ENCODE measurements around the gene LVRN.

GRCh38 chr5:116013207-116013785, 51.0 kb downstream of the LVRN start:
- TF ChIP-seq POLR2A (IDR thresholded peaks at IDR 0.05) (no peak), CTCF (IDR thresholded peaks at IDR 0.05) (no peak), EP300 (IDR thresholded peaks at IDR 0.05) (no peak)

Data from tibial nerve (tissue), 4 donors.